VCaP (cell line): ENCODE measurements around the gene SFT2D1.

ENCODE experiments used
- H3K27ac ChIP-seq: fragments of 450-650 bp; 2 replicates; pipeline ENCODE4 v1.5.1; 2017
- CTCF ChIP-seq: fragments of 450-650 bp; conservative IDR thresholded peaks from 2 replicates; pipeline ENCODE4 v1.5.1; 2017; ENCODE audit warnings: mild to moderate bottlenecking, moderate library complexity

Gene SFT2D1

GRCh38 chr6:166301611-166302529 is 40.5 kb downstream of the SFT2D1 start:
- no peak for TF ChIP-seq CTCF
- no peak overlapping the region for H3K27ac ChIP-seq

- no peak for TF ChIP-seq CTCF
These were observed 41.9 kb downstream of the SFT2D1 start for GRCh38 chr6:166300357-166300987.

DNA sequence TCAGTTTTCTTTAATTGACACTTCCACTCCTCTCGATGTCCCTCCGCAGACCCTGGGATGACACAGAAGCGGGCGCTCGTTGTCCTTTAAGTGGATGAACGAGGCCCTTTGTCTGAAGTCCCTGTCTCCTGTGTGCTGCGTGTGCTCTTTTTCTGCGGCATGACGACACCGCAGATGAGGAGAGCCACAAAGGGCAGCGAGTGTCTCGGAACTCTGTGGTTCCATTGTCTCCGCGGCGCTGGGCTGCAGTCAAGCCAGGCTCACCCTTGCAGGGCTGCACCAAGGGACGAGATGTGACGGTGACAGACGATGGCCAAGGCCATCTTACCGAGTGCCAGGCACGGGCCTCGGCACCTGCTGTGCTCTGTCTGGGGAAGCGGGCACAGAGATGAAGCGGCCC is 44.7 kb downstream of the SFT2D1 start:
- TF ChIP-seq CTCF: no peak
- no peak overlapping the region for H3K27ac ChIP-seq

More at GRCh38 chr6:166300357-166300987, 41.9 kb downstream of the SFT2D1 start:
- H3K27ac ChIP-seq: no peak overlapping the region

DNA sequence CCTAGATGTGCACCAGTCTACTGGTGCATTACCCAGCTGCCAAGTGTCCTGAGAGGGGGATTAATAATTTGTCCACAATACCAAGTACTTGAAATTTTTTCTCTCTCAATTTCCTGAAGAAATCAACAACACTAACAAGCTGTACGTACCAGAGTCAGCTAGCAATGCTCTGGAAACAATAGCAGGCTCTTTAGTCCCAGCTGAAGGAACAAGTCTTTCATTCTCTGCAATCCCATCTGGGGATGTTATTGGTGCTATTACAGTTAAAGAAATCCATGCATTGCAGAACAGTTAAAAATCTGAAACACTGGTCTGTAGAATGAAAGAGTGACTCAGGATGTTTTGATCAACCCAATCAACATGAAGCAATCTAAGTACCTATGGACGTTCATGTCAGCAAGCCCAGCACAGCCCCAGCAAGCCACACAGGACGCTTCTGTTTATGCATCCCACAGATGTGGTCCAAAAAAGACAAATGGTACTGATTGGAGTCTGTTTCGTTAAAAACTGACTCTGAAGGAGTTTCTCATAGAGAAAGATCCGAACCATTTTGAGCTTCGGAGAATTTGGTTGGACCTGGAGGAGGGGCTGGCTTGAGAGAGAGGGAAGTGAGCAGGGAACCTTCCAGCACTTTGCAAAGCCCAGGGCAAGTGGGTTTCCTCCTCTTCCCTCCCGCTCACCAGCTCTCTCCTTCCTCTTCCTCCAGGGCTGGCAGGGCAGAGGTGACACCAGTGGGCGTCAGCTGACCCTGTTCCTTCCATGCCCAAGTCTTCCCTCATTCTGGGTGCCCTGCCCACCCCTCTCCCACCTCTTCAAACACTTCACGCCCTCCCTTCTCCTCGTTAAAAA is 46.1 kb downstream of the SFT2D1 start:
- TF ChIP-seq CTCF: no peak
- H3K27ac ChIP-seq: no peak overlapping the region

DNA sequence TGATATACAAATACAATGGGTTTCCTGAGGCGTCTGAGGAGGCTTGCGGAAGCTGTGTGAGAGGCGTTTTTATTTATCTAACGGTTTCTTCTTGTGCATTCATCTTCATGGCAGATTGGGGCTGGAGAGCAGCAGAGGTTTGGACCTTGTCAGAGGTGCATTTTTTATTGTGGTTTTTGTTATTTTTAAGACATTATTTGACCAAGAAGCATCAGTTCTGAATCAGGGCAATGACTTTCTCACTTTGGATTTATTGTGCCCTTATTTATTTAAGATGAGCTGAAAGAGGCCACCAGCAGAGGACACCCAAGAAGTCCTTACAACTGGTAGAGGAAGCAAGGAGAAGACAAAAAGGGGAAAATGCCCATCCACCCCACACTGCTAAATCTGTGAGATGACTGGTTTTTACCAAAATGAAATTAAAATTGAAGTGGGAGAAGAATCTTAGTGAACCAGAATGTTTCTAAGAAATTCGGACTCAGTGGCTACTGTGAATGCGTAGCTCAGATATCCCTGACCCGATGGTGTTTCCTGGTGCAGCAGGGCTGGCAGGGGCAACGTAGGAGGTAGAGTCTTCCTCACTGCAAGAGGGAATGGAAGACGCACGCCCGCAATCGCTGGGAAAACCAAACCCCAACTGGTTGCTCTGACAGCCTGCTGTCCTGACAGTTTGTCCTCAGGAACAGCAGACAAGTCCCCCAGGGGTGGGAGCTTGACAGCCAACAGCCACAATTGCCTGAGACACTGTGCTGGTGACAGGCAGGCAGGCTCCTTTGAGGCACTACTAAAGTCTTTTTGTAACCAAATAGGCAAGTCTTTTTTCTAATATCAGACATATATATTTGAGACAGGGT is 48.4 kb downstream of the SFT2D1 start:
- no peak for TF ChIP-seq CTCF

GRCh38 chr6:166289207-166290060 is 52.9 kb downstream of the SFT2D1 start:
- TF ChIP-seq CTCF: no peak
- H3K27ac ChIP-seq: no peak overlapping the region

More for the DNA sequence above, 48.4 kb downstream of the SFT2D1 start:
- no peak overlapping the region for H3K27ac ChIP-seq
